ENCODE data around the gene CCDC146. TPM values are rescaled to one million over a fixed set of nuclear protein-coding genes. Genes with fewer than 3 reads are reported as not detected.

Gene CCDC146
- total and polyA plus RNA-seq, 2 of the 8 experiments (the other 6 are each of a cell fraction or from before 2014, with no cell fraction given) = 0.88 to 2.4 TPM

- H2BK20ac ChIP-seq (ENCODE audit: low read length) = no peak overlapping the region
- H3K27me3 ChIP-seq (replicated peaks in 1 of 4; ENCODE audit: control insufficient read depth in 3 of 4, extremely low read depth in 1 of 4, insufficient read depth in 3 of 4, low read length in 3 of 4) = no peaks in the 10 kb centered on the region
- H4K91ac ChIP-seq (replicated peaks; ENCODE audit: insufficient read length, low read length) = no peak overlapping the region
- no peaks in the 10 kb centered on the region for H3K36me3 ChIP-seq (ENCODE audit: control insufficient read depth in 2 of 4, insufficient read depth in 4 of 4, low read length in 3 of 4)
- H3K79me2 ChIP-seq (ENCODE audit: control insufficient read depth in 1 of 2, insufficient read depth in 2 of 2, low read length in 2 of 2) = no peaks in the 10 kb centered on the region
- no peak overlapping the region for H3K4me2 ChIP-seq (ENCODE audit: insufficient read depth in 1 of 2, low read depth in 2 of 2, low read length in 2 of 2)
- CTCF ChIA-PET (ENCODE audit: partially characterized antibody) = interaction anchor here (0.6 to 2.2 kb wide), 13 partner anchors 11 to 941 kb away, joined by 3 to 15 read pairs (median 4); no protein-coding TSS in a partner anchor
- H3K23me2 ChIP-seq (ENCODE audit: low read depth, low read length) = 0 out of 2 replicates have a peak, but pooled peaks cover 3% of the 10 kb centered on the region
- H2BK5ac ChIP-seq (ENCODE audit: low read depth, low read length) = no peak overlapping the region
- no peak overlapping the region for H2BK15ac ChIP-seq (ENCODE audit: low read length)
- peak; percentile 79 for FAIRE-seq
- H3K27ac ChIP-seq (ENCODE audit: low read depth, low read length) = no peak overlapping the region
- peak in 1 of 2 experiments; percentile 15 for DNase-seq (ENCODE audit: low read depth in 1 of 2, low spot score in 2 of 2)
- H3K9ac ChIP-seq (replicated peaks in 1 of 4; ENCODE audit: extremely low read depth in 1 of 4, low read depth in 3 of 4, low read length in 3 of 4) = no peak overlapping the region
- no peak overlapping the region for H3K4ac ChIP-seq (replicated peaks; ENCODE audit: insufficient read length, low read depth, low read length)
- peaks cover 0 to 10% (median 5%) of the 10 kb centered on the region in 4 experiments; a peak in 5 of 7 replicates for H3K4me1 ChIP-seq (replicated peaks in 1 of 4; ENCODE audit: control insufficient read depth in 3 of 4, insufficient read depth in 4 of 4, low read length in 3 of 4)
- WGBS, 2 experiments (ENCODE audit: extremely low coverage in 1 of 2, insufficient coverage in 1 of 2, insufficient read length in 1 of 2, insufficient replicate concordance in 2 of 2, low coverage in 1 of 2, low lambda C conversion rate in 2 of 2, missing lambda C conversion rate in 1 of 2) = 59% methylated on average over 3 of the region's 3 CpGs; no CpG with 5 or more reads in 1 of the 2 experiments
- no peak overlapping the region for H3K56ac ChIP-seq (replicated peaks; ENCODE audit: insufficient read length, low read depth, low read length)
- H4K20me1 ChIP-seq (replicated peaks in 1 of 2; ENCODE audit: control insufficient read depth in 1 of 2, insufficient read depth in 2 of 2, low read length in 2 of 2) = no peaks in the 10 kb centered on the region
- H3K14ac ChIP-seq (ENCODE audit: insufficient read length) = no peak overlapping the region
- POLR2A ChIA-PET (ENCODE audit: partially characterized antibody) = interaction anchor here (0.6 kb wide), 1 partner anchor 66 kb away, joined by 3 read pairs; no protein-coding TSS in a partner anchor
- H3K4me3 ChIP-seq (ENCODE audit: extremely low read depth in 1 of 4, insufficient read depth in 2 of 4, low read depth in 3 of 4, low read length in 4 of 4) = no peak overlapping the region
- H4K8ac ChIP-seq (ENCODE audit: extremely low read depth, insufficient read depth, low read length) = no peak overlapping the region
- H3K79me1 ChIP-seq (ENCODE audit: low read depth, low read length) = no peaks in the 10 kb centered on the region
- H3K18ac ChIP-seq (ENCODE audit: extremely low read depth, low read length) = no peak overlapping the region
- no peak overlapping the region for H2BK120ac ChIP-seq (replicated peaks; ENCODE audit: low read depth, low read length)
- no peak overlapping the region for H2AFZ ChIP-seq (ENCODE audit: low read length)
- no peaks in the 10 kb centered on the region for H3K9me3 ChIP-seq (ENCODE audit: insufficient read depth in 2 of 2, low read depth in 1 of 2, low read length in 1 of 2)
- H2BK12ac ChIP-seq (ENCODE audit: low read depth, low read length) = no peak overlapping the region
- H2AK5ac ChIP-seq (ENCODE audit: low read depth, low read length) = no peak overlapping the region
- H3K23ac ChIP-seq (ENCODE audit: insufficient read length) = no peak overlapping the region
- no peak overlapping the region for H4K5ac ChIP-seq (ENCODE audit: insufficient read length, low read depth, low read length)
- TF ChIP-seq EGR1 (IDR thresholded peaks at IDR 0.05; ENCODE audit: borderline replicate concordance, low read depth, low read length) = peak; percentile 98
- no peak for TF ChIP-seq BRCA1 (IDR thresholded peaks at IDR 0.05; ENCODE audit: low read depth, low read length)
- TF ChIP-seq BCL11A (IDR thresholded peaks at IDR 0.05; ENCODE audit: low read depth in 2 of 2, low read length in 2 of 2) = no peak
- TF ChIP-seq CTBP2 (IDR thresholded peaks at IDR 0.05; ENCODE audit: borderline replicate concordance, insufficient read depth, insufficient read length, low read length) = no peak
- TF ChIP-seq JUND (IDR thresholded peaks at IDR 0.05; ENCODE audit: low read length) = no peak
- no peak for TF ChIP-seq TCF12 (IDR thresholded peaks at IDR 0.05; ENCODE audit: low read depth, low read length)
- TF ChIP-seq PHF8 (conservative IDR thresholded peaks at IDR 0.05; ENCODE audit: low read depth, low read length) = no peak
- TF ChIP-seq GTF2F1 (IDR thresholded peaks at IDR 0.05; ENCODE audit: borderline replicate concordance, low read depth, low read length) = no peak
- TF ChIP-seq CTCF (IDR thresholded peaks at IDR 0.05; ENCODE audit: control extremely low read depth in 1 of 3, insufficient read depth in 1 of 3, low read depth in 1 of 3, low read length in 3 of 3) = peak; percentile 19 to 77 (median 64)
Measured at GRCh38 chr7:77331938-77332695, 209.7 kb downstream of the CCDC146 start.

Measured in H1 (cell line).